HepG2 (cell line): Measurements from ENCODE around the gene DNPH1. TPM values are rescaled to one million over a fixed set of nuclear protein-coding genes. Genes with fewer than 3 reads are reported as not detected.
A peak's percentile ranks its signal among the peaks of the same experiment; 100 is the strongest.

Experiments used
- ATAC-seq: fragments of 200-7000 bp; cut with Tn5 transposase; 3 replicates; pipeline ENCODE4 v1.9.1; 2020; ENCODE audit warnings: mild to moderate bottlenecking, moderate library complexity
- BruUV-seq: library from RNA; stranded (reverse); fragments of 400-500 nt; replicated peaks from 2 replicates; lab custom pipeline; 2021; lab: Mats Ljungman, UMichigan
- CTCF ChIA-PET: fragments of 300-600 bp; formaldehyde crosslinking; extraction: SDS; loops from one replicate; lab custom pipeline; 2021; ENCODE audit warnings: low total read pairs, inconsistent platforms, low intra/inter-chr PET ratio; lab: Yijun Ruan, JAX
- POLR2A ChIA-PET: fragments of 350-600 bp; sonication (Branson Sonifier 250); formaldehyde crosslinking; loops from one replicate; lab custom pipeline; 2020; ENCODE audit warnings: antibody characterized with exemption, inconsistent platforms; lab: Yijun Ruan, JAX
- DNase-seq: peaks from one replicate; pipeline ENCODE4 v3.0.0-alpha.2; 2015; ENCODE audit warnings: low spot score
- FAIRE-seq: peaks from 3 replicates; lab custom pipeline; 2011; peaks lifted over from hg19 to GRCh38; lab: Jason Lieb, UNC
- H2AFZ ChIP-seq: one replicate; pipeline ENCODE4 v1.6.1; 2011; ENCODE audit warnings: low read length, inconsistent platforms
- H3K27ac ChIP-seq: fragments of 300-600 bp; 3 replicates; pipeline ENCODE4 v1.8.0; 2011; ENCODE audit warnings: mixed run types, mild to moderate bottlenecking, mixed read lengths, low read length, inconsistent platforms; ENCODE audit not compliant: insufficient read depth; ENCODE audit errors: extremely low read length
- H3K27me3 ChIP-seq, 2 experiments: fragments of 200-600 bp in 1 of 2; 2 replicates in 1 of 2; 3 replicates in 1 of 2; pipeline versions ENCODE4 v1.6.0 to v1.8.0; 2011; ENCODE audit warnings: low read length in 2 of 2, mild to moderate bottlenecking in 2 of 2, moderate library complexity in 2 of 2, inconsistent platforms in 1 of 2; ENCODE audit not compliant: insufficient read depth in 2 of 2, control insufficient read depth in 1 of 2
- H3K36me3 ChIP-seq, 2 experiments: fragments of 200-600 bp in 1 of 2; replicated peaks in 1 of 2; 2 replicates in 1 of 2; 3 replicates in 1 of 2; pipeline versions ENCODE4 v1.5.1 to v1.8.0; 2011; ENCODE audit warnings: low read length in 2 of 2, inconsistent platforms in 1 of 2; ENCODE audit not compliant: insufficient read depth in 2 of 2, control insufficient read depth in 1 of 2
- H3K4me1 ChIP-seq: 2 replicates; pipeline ENCODE4 v1.5.1; 2012; ENCODE audit warnings: low read length, inconsistent platforms; ENCODE audit not compliant: insufficient read depth
- H3K4me2 ChIP-seq: 2 replicates; pipeline ENCODE4 v1.6.0; 2011; ENCODE audit warnings: low read depth, low read length, inconsistent platforms
- H3K4me3 ChIP-seq, 3 experiments: fragments of 200-600 bp in 1 of 3; sonication (generic), shearing (Covaris generic) in 1 of 3; replicated peaks in 1 of 3; 2 replicates each; pipeline ENCODE4 v1.5.1; 2011 to 2016; ENCODE audit warnings: low read length in 3 of 3, inconsistent platforms in 2 of 3, low read depth in 2 of 3, mild to moderate bottlenecking in 2 of 3, control low read depth in 1 of 3, mixed read lengths in 1 of 3; ENCODE audit not compliant: insufficient read depth in 1 of 3
- H3K79me2 ChIP-seq: one replicate; pipeline ENCODE4 v1.6.1; 2011; ENCODE audit warnings: low read length, inconsistent platforms; ENCODE audit not compliant: insufficient read depth
- H3K9ac ChIP-seq: 2 replicates; pipeline ENCODE4 v1.6.0; 2011; ENCODE audit warnings: mild to moderate bottlenecking, low read depth, low read length, inconsistent platforms; ENCODE audit not compliant: insufficient read depth
- H3K9me3 ChIP-seq: 2 replicates; pipeline ENCODE4 v1.5.1; 2012; ENCODE audit warnings: mild to moderate bottlenecking, low read length
- H4K20me1 ChIP-seq: 2 replicates; pipeline ENCODE4 v1.6.0; 2011; ENCODE audit warnings: inconsistent platforms, mild to moderate bottlenecking, low read length, moderate library complexity; ENCODE audit not compliant: insufficient read depth
- CCAR2 ChIP-seq: fragments of 200-400 bp; formaldehyde crosslinking; optimal IDR thresholded peaks from 2 replicates; pipeline ENCODE3; 2018; ENCODE audit warnings: low read depth, mild to moderate bottlenecking, low read length, moderate library complexity
- HNF4A ChIP-seq: sonication (generic); formaldehyde crosslinking; IDR thresholded peaks from 2 replicates; pipeline ENCODE4 v1.4.0; 2020; ENCODE audit warnings: missing genetic modification reagents
- MTA1 ChIP-seq: sonication (generic); formaldehyde crosslinking; IDR thresholded peaks from 2 replicates; pipeline ENCODE4 v1.4.0; 2020; ENCODE audit warnings: missing genetic modification reagents, mild to moderate bottlenecking, borderline replicate concordance
- NR1H2 ChIP-seq: sonication (generic); formaldehyde crosslinking; IDR thresholded peaks from 2 replicates; pipeline ENCODE4 v1.8.1; 2022; ENCODE audit warnings: low read depth, missing genetic modification reagents, borderline replicate concordance
- NRL ChIP-seq: sonication (generic); formaldehyde crosslinking; IDR thresholded peaks from 2 replicates; pipeline ENCODE4 v1.5.0; 2020; ENCODE audit warnings: missing genetic modification reagents, mild to moderate bottlenecking, moderate library complexity, borderline replicate concordance
- PAXIP1 ChIP-seq: sonication (generic); formaldehyde crosslinking; conservative IDR thresholded peaks from 2 replicates; pipeline ENCODE4 v1.4.0; 2020; ENCODE audit warnings: mild to moderate bottlenecking, missing genetic modification reagents, moderate library complexity
- SRF ChIP-seq: IDR thresholded peaks from 2 replicates; pipeline ENCODE4 v1.6.1; 2011; ENCODE audit warnings: mild to moderate bottlenecking, low read depth, low read length, moderate library complexity
- TBX2 ChIP-seq: sonication (generic); formaldehyde crosslinking; IDR thresholded peaks from 2 replicates; pipeline ENCODE4 v1.5.0; 2020; ENCODE audit warnings: missing genetic modification reagents, mild to moderate bottlenecking, borderline replicate concordance
- TFE3 ChIP-seq: IDR thresholded peaks from 2 replicates; pipeline ENCODE4 v1.6.1; 2016
- ZBTB8A ChIP-seq: sonication (generic); formaldehyde crosslinking; IDR thresholded peaks from 2 replicates; pipeline ENCODE4 v1.4.0; 2020; ENCODE audit warnings: mild to moderate bottlenecking, low read depth, missing genetic modification reagents, borderline replicate concordance
- ZKSCAN5 ChIP-seq: sonication (generic); formaldehyde crosslinking; IDR thresholded peaks from 2 replicates; pipeline ENCODE4 v1.5.1; 2020; ENCODE audit warnings: mild to moderate bottlenecking, missing genetic modification reagents
- ZMYM4 ChIP-seq: sonication (generic); formaldehyde crosslinking; IDR thresholded peaks from 2 replicates; pipeline ENCODE4 v1.8.1; 2023; ENCODE audit warnings: mild to moderate bottlenecking, missing genetic modification reagents
- ZNF556 ChIP-seq: sonication (generic); formaldehyde crosslinking; IDR thresholded peaks from 2 replicates; pipeline ENCODE4 v1.4.0; 2020; ENCODE audit warnings: mild to moderate bottlenecking, missing genetic modification reagents, borderline replicate concordance
- ZNF687 ChIP-seq: sonication (generic); formaldehyde crosslinking; IDR thresholded peaks from 2 replicates; pipeline ENCODE4 v1.5.1; 2020; ENCODE audit warnings: mild to moderate bottlenecking, missing genetic modification reagents, moderate library complexity
- ZNF792 ChIP-seq: IDR thresholded peaks from 2 replicates; pipeline ENCODE4 v1.6.1; 2016
- ZSCAN22 ChIP-seq: sonication (generic); formaldehyde crosslinking; IDR thresholded peaks from 2 replicates; pipeline ENCODE4 v1.4.0; 2020; ENCODE audit warnings: mild to moderate bottlenecking, missing genetic modification reagents
- WGBS: methylation state at CpG from one replicate; pipeline ENCODE4 v1.1.6; 2017; ENCODE audit warnings: low lambda C conversion rate; 5-methylcytosine and 5-hydroxymethylcytosine counted together
- in situ Hi-C: cut with HindIII; loops from 2 replicates; pipeline ENCODE4 v1.10.0; 2017; ENCODE audit warnings: low pct_unique_long_range_greater_than_20kb; ENCODE audit not compliant: extremely low pct_ligation_motif_present
- intact Hi-C: fragments of 100-400 bp; cut with micrococcal nuclease; formaldehyde crosslinking; loops from one replicate; pipeline ENCODE4 v1.10.0; 2022; ENCODE audit not compliant: unreplicated experiment
- polyA plus RNA-seq, 8 experiments: library from polyadenylated mRNA; depleted of rRNA in 3 of 8; stranded (reverse) in 7 of 8; unstranded in 1 of 8; fragments of >200 nt; fragmentation: Illumina TruSeq in 4 of 8; extraction: Trizol in 4 of 8; gene quantifications; 2 replicates each; pipeline versions ENCODE4 v1.2.1 to v1.2.3, GENCODE V29; 2011 to 2016; ENCODE audit warnings: low read depth in 4 of 8, missing spikeins in 1 of 8, mixed read lengths in 1 of 8; ENCODE audit not compliant: insufficient read depth in 1 of 8
- total RNA-seq, 5 experiments: library from RNA; depleted of rRNA; stranded (reverse); fragments of >200 nt; fragmentation: Illumina TruSeq; extraction: Trizol; gene quantifications; 2 replicates each; pipeline ENCODE4 v1.2.3, GENCODE V29; 2016; ENCODE audit warnings: low read depth in 1 of 5

Gene DNPH1
- total and polyA plus RNA-seq, 2 of the 13 experiments (the other 11 are each of a cell fraction or from before 2014, with no cell fraction given): 56.5 to 75.1 TPM

GRCh38 chr6:43196337-43196736 lies 32.9 kb downstream of the DNPH1 start:
- H4K20me1 ChIP-seq: no peaks in the 10 kb centered on the region
- no peaks in the 10 kb centered on the region for H3K9me3 ChIP-seq
- H3K79me2 ChIP-seq: no peaks in the 10 kb centered on the region
- BruUV-seq: no TSS peak
- no peak overlapping the region for H3K4me2 ChIP-seq
- DNase-seq (peak; percentile 29), ATAC-seq (peak; percentile 83), FAIRE-seq (peak; percentile 75)
- peaks cover 0 to 7% of the 10 kb centered on the region in 2 experiments; a peak in 2 of 5 replicates for H3K36me3 ChIP-seq
- H3K4me1 ChIP-seq: peaks cover 14% of the 10 kb centered on the region
- in situ Hi-C loops (no loop called here), intact Hi-C loops (no loop called here)
- ChIA-PET CTCF (no interaction called here), POLR2A (interaction anchor here (0.8 kb wide), 1 partner anchor 25 kb away, joined by 4 read pairs; no protein-coding TSS in a partner anchor)
- H3K27me3 ChIP-seq: no peaks in the 10 kb centered on the region
- H3K27ac ChIP-seq: no peak overlapping the region
- WGBS: 66% methylated on average over 5 of the region's 5 CpGs
- peak overlapping the region; percentile 3; the same call in 1 of the 2 replicates for H3K9ac ChIP-seq
- no peak overlapping the region for H2AFZ ChIP-seq
- no peak overlapping the region for H3K4me3 ChIP-seq
- TF ChIP-seq ZBTB8A (CRISPR knock-in tag) (no peak), ZKSCAN5 (CRISPR knock-in tag) (0 out of 2 replicates have a peak, but pooled peaks have one; percentile 45), SRF (0 out of 2 replicates have a peak, but pooled peaks have one; percentile 55), ZNF556 (CRISPR knock-in tag) (peak; percentile 48; the same call in 1 of the 2 replicates), CCAR2 (no peak), PAXIP1 (CRISPR knock-in tag) (peak; percentile 38; the same call in 1 of the 2 replicates), ZSCAN22 (CRISPR knock-in tag) (no peak), MTA1 (CRISPR knock-in tag) (peak; percentile 33; the same call in 1 of the 2 replicates), HNF4A (peak; percentile 70), NRL (CRISPR knock-in tag) (0 out of 2 replicates have a peak, but pooled peaks have one; percentile 50), ZMYM4 (CRISPR knock-in tag) (peak; percentile 52; the same call in 1 of the 2 replicates), ZNF792 (no peak), TBX2 (CRISPR knock-in tag) (no peak), NR1H2 (CRISPR knock-in tag) (no peak), TFE3 (no peak), ZNF687 (CRISPR knock-in tag) (peak; percentile 22; the same call in 1 of the 2 replicates)
